Brain microvascular endothelial cell (primary cell): ENCODE data around the gene VSTM1.
"Not testable (repeated sequence)": the region's sequence is repeated elsewhere in the genome, so short reads cannot be mapped to it uniquely, and the experiment has no call there.

Experiments
- DNase-seq: peaks from one replicate; pipeline ENCODE4 v3.0.0-alpha.2; 2020
- H3K27ac ChIP-seq: fragments of 250-450 bp; sonication (Bioruptor Pico); 2 replicates; pipeline ENCODE4 v1.5.1; 2020; ENCODE audit warnings: mild to moderate bottlenecking, moderate library complexity
- H3K27me3 ChIP-seq: fragments of 250-450 bp; sonication (Bioruptor Pico); replicated peaks from 2 replicates; pipeline ENCODE4 v1.5.1; 2020; ENCODE audit warnings: mild to moderate bottlenecking
- H3K36me3 ChIP-seq: fragments of 250-450 bp; sonication (Bioruptor Pico); replicated peaks from 2 replicates; pipeline ENCODE4 v1.5.1; 2020; ENCODE audit warnings: mild to moderate bottlenecking
- H3K4me3 ChIP-seq: 2 replicates; pipeline ENCODE4 v1.5.1; 2011; ENCODE audit warnings: low read depth, mild to moderate bottlenecking, control low read depth, low read length, moderate library complexity
- CTCF ChIP-seq: IDR thresholded peaks from 2 replicates; pipeline ENCODE4 v1.5.1; 2011; ENCODE audit warnings: low read depth, mild to moderate bottlenecking, moderate library complexity, low read length, control low read depth, inconsistent platforms; ENCODE audit errors: missing control alignments
- in situ Hi-C: cut with HindIII; loops from 2 replicates; pipeline ENCODE4 v1.10.0; 2017; ENCODE audit warnings: low sequenced_read_pairs, low pct_ligation_motif_present

The VSTM1 gene

GRCh38 chr19:54045771-54046170 lies 17.9 kb downstream of the VSTM1 start:
- no peak for DNase-seq
- TF ChIP-seq CTCF, result no peak
- Histone ChIP-seq H3K36me3 (no peaks in the 10 kb centered on the region), H3K27ac (no peak overlapping the region), H3K4me3 (no peak overlapping the region), H3K27me3 (no peaks in the 10 kb centered on the region)
- in situ Hi-C loops, result no loop called here

- in situ Hi-C loops, result no loop called here
- H3K36me3 ChIP-seq, result no peaks in the 10 kb centered on the region
- no peak overlapping the region for H3K27ac ChIP-seq
- TF ChIP-seq CTCF, result no peak
- H3K27me3 ChIP-seq, result no peaks in the 10 kb centered on the region
- H3K4me3 ChIP-seq, result no peak overlapping the region
- no peak for DNase-seq
These were observed 20.7 kb downstream of the VSTM1 start for GRCh38 chr19:54042989-54043388.

- DNase-seq, result no peak
- in situ Hi-C loops, result no loop called here
- no peak for TF ChIP-seq CTCF
These were observed 21.6 kb downstream of the VSTM1 start for GRCh38 chr19:54041969-54042606.

GRCh38 chr19:54040003-54040402 lies 23.7 kb downstream of the VSTM1 start:
- Histone ChIP-seq H3K27me3 (no peaks in the 10 kb centered on the region), H3K4me3 (no peak overlapping the region), H3K36me3 (no peaks in the 10 kb centered on the region), H3K27ac (no peak overlapping the region)
- no peak for TF ChIP-seq CTCF
- no peak for DNase-seq
- in situ Hi-C loops, result no loop called here

More at GRCh38 chr19:54041969-54042606, 21.6 kb downstream of the VSTM1 start:
- no peak overlapping the region for H3K27ac ChIP-seq
- no peak overlapping the region for H3K4me3 ChIP-seq
- H3K36me3 ChIP-seq, result no peaks in the 10 kb centered on the region
- no peaks in the 10 kb centered on the region for H3K27me3 ChIP-seq

- H3K27ac ChIP-seq, in situ Hi-C loops, H3K27me3 ChIP-seq, H3K4me3 ChIP-seq, DNase-seq, H3K36me3 ChIP-seq: not testable (repeated sequence)
These were observed 27.2 kb downstream of the VSTM1 start for GRCh38 chr19:54036542-54036941.

GRCh38 chr19:54035215-54036178 lies 28.2 kb downstream of the VSTM1 start:
- H3K27ac ChIP-seq, result peak overlapping the region; percentile 65
- no peaks in the 10 kb centered on the region for H3K36me3 ChIP-seq
- TF ChIP-seq CTCF, result no peak
- no peaks in the 10 kb centered on the region for H3K27me3 ChIP-seq
- no peak overlapping the region for H3K4me3 ChIP-seq
- peak; percentile 78 for DNase-seq
- in situ Hi-C loops, result no loop called here
